Lung (tissue), 12 donors: Measurements from ENCODE around the gene FER. TPM values are rescaled to one million over a fixed set of nuclear protein-coding genes. Genes with fewer than 3 reads are reported as not detected.
A peak's percentile ranks its signal among the peaks of the same experiment; 100 is the strongest.

Source experiments
- ATAC-seq: fragments of 200-7000 bp; cut with Tn5 transposase; one replicate; pipeline ENCODE4 v1.9.1; 2020; ENCODE audit warnings: moderate number of reproducible peaks; ENCODE audit not compliant: insufficient read depth, low FRiP score
- DNase-seq, 3 donors: peaks; one replicate each; pipeline ENCODE4 v3.0.0-alpha.2; 2013 to 2017
- H3K27ac ChIP-seq, 2 donors: one replicate each; pipeline ENCODE4 v1.5.1; 2013; ENCODE audit warnings: mild to moderate bottlenecking in 2 of 2, moderate library complexity in 2 of 2, control low read depth in 1 of 2, inconsistent platforms in 1 of 2, low read depth in 1 of 2, low read length in 1 of 2
- H3K27me3 ChIP-seq, 3 donors: one replicate each; pipeline ENCODE4 v1.5.1; 2013; ENCODE audit warnings: low read length in 2 of 3; ENCODE audit not compliant: control insufficient read depth in 3 of 3, insufficient read depth in 3 of 3
- H3K36me3 ChIP-seq, 4 donors: one replicate each; pipeline ENCODE4 v1.5.1; 2013; ENCODE audit warnings: low read length in 4 of 4, mild to moderate bottlenecking in 1 of 4, moderate library complexity in 1 of 4; ENCODE audit not compliant: control insufficient read depth in 4 of 4, insufficient read depth in 4 of 4
- H3K4me1 ChIP-seq, 5 donors: one replicate each; pipeline ENCODE4 v1.5.1; 2013; ENCODE audit warnings: low read length in 5 of 5, mild to moderate bottlenecking in 2 of 5, moderate library complexity in 1 of 5; ENCODE audit not compliant: control insufficient read depth in 5 of 5, insufficient read depth in 5 of 5
- H3K4me3 ChIP-seq: one replicate; pipeline ENCODE4 v1.5.1; 2013; ENCODE audit warnings: mild to moderate bottlenecking, control low read depth, moderate library complexity
- H3K9ac ChIP-seq, 2 donors: one replicate each; pipeline ENCODE4 v1.5.1; 2013; ENCODE audit warnings: low read length in 2 of 2, control low read depth in 1 of 2; ENCODE audit not compliant: insufficient read depth in 1 of 2
- H3K9me3 ChIP-seq, 4 donors: one replicate each; pipeline ENCODE4 v1.5.1; 2013; ENCODE audit warnings: low read length in 3 of 4, mild to moderate bottlenecking in 1 of 4, moderate library complexity in 1 of 4; ENCODE audit not compliant: control insufficient read depth in 4 of 4, insufficient read depth in 3 of 4
- CTCF ChIP-seq: IDR thresholded peaks from 2 replicates; pipeline ENCODE4 v1.5.1; 2012; ENCODE audit warnings: mild to moderate bottlenecking; ENCODE audit errors: control extremely low read depth, extremely low read depth
- WGBS, 2 donors: extraction: QIAGEN DNeasy Blood & Tissue Kit; methylation state at CpG; one replicate each; pipeline ENCODE4 v1.1.7; 2013; 5-methylcytosine and 5-hydroxymethylcytosine counted together
- polyA plus RNA-seq, 2 donors: library from polyadenylated mRNA; stranded (reverse); fragments of 200-250 nt; gene quantifications; one replicate each; pipeline ENCODE4 v1.2.1, GENCODE V29; 2013
- total RNA-seq, 2 donors: library from RNA; depleted of rRNA in 1 of 2; stranded (reverse); fragments of >200 nt in 1 of 2; gene quantifications; one replicate each; pipeline ENCODE4 v1.2.1, GENCODE V29; 2014 to 2021
- donor health status: control.
- donor health status: control.
- donor health status: Bipolar disorder and iron deficiency.
- donor health status: healthy.
- donor health status: DM: yes; HTN: yes; CAD: no.

Gene FER
- total and polyA plus RNA-seq, 4 donors, result 2.6 to 88.6 (median 12.2) TPM

- peaks cover 0 to 4% (median 0%) of the 10 kb centered on the region in 4 donors for H3K36me3 ChIP-seq
- H3K27ac ChIP-seq, result no peak overlapping the region
- WGBS, 2 donors, result 72 to 82% methylated on average over 2 of the region's 2 CpGs
- no peak overlapping the region for H3K9ac ChIP-seq
- peaks cover 0 to 22% (median 0%) of the 10 kb centered on the region in 5 donors for H3K4me1 ChIP-seq
- H3K4me3 ChIP-seq, result no peak overlapping the region
- DNase-seq, result peak in 2 of 3 donors; percentile 29 to 43
- TF ChIP-seq CTCF, result no peak
- H3K27me3 ChIP-seq, result no peaks in the 10 kb centered on the region
- H3K9me3 ChIP-seq, result no peaks in the 10 kb centered on the region
- ATAC-seq, result no peak
Observed at GRCh38 chr5:109196087-109196822, 448.6 kb downstream of the FER start.

DNA sequence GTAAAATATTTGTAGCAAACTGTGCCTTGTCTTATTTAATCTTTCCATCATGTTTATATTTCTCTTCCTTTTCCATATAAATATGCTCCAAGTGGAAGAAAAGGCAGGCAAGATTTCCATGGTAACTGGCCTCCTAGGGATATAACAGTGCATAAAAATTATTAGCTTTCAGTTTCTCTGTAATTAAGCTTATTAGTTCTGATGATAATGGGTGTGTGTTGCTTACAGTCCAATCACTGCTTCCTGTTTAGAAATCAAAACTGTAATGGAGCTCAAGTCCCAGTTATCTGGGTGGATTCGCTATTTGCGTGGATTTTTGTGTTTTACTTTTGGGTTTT lies 449.1 kb downstream of the FER start:
- 88 to 94% methylated on average over 2 of the region's 2 CpGs for WGBS, 2 donors
- peaks cover 0 to 22% (median 0%) of the 10 kb centered on the region in 5 donors for H3K4me1 ChIP-seq
- no peaks in the 10 kb centered on the region for H3K9me3 ChIP-seq
- TF ChIP-seq CTCF, result no peak
- H3K36me3 ChIP-seq, result peaks cover 0 to 4% (median 0%) of the 10 kb centered on the region in 4 donors
- no peaks in the 10 kb centered on the region for H3K27me3 ChIP-seq
- ATAC-seq (no peak), DNase-seq (peak in 2 of 3 donors; percentile 47 to 68)
- no peak overlapping the region for H3K27ac ChIP-seq
- H3K9ac ChIP-seq, result no peak overlapping the region
- no peak overlapping the region for H3K4me3 ChIP-seq

DNA sequence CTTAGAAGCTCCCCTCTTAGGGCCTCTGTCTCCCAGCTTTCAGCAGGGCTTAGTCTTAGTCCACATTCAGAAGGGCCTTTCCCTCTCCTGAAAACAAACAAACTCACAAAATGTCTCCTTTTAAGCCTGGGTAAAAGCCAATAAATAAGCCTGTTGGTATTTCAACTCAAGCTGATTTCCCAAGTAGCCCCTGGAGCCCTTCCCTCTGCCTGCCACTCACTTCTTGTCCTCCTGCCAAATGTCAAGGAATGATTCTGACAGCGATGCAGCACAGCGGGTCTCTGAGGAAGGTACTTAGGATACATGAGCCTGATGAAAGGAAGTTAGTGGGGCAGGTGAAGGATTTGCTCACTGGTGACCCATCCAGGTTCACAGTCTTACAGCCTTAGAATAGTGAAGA lies 451.6 kb downstream of the FER start:
- Histone ChIP-seq H3K27ac (no peak overlapping the region), H3K36me3 (no peaks in the 10 kb centered on the region), H3K4me3 (no peak overlapping the region), H3K9me3 (no peaks in the 10 kb centered on the region), H3K9ac (no peak overlapping the region), H3K27me3 (no peaks in the 10 kb centered on the region), H3K4me1 (peaks cover 0 to 22% (median 1%) of the 10 kb centered on the region in 5 donors)
- WGBS, 2 donors, result 69 to 80% methylated on average over 2 of the region's 2 CpGs
- ATAC-seq (no peak), DNase-seq (peak in 2 of 3 donors; percentile 44 to 53)
- TF ChIP-seq CTCF, result no peak
